A549 treated with Mapracorat at 1 μM for 4 hours (cell line): ENCODE data around the gene RAVER1. TPM values are rescaled to one million over a fixed set of nuclear protein-coding genes. Genes with fewer than 3 reads are reported as not detected.

Experiments
- total RNA-seq: library from RNA; stranded (reverse); fragments of 200-300 nt; extraction: Qiagen RNA extraction; gene quantifications from 5 replicates; pipeline ENCODE4 v1.2.3, GENCODE V29; 2022

RAVER1 gene
- total RNA-seq: 19.6 to 27.9 TPM (median 27.6 TPM) in 5 replicates

GRCh38 chr19:10332965-10333757, at the start of gene RAVER1:
TSS of gene RAVER1 (minus strand) at chr19:10333529. CDS start at chr19:10333507, 22 bp downstream.

GRCh38 chr19:10380313-10381102, 47.2 kb upstream of the RAVER1 start, which contains the start of gene TYK2:
TSS of gene TYK2 (minus strand) at chr19:10380572. CDS start at chr19:10378406, 2,166 bp downstream.

GRCh38 chr19:10339380-10339960, 6.1 kb upstream of the RAVER1 start, which contains the start of gene ICAM3:
TSS of gene ICAM3 (minus strand) at chr19:10339624. CDS start at chr19:10339614, 10 bp downstream.

GRCh38 chr19:10315335-10316214, 17.8 kb downstream of the RAVER1 start, which contains the start of gene FDX2:
TSS of gene FDX2 (minus strand) at chr19:10316015. CDS start at chr19:10315996, 19 bp downstream.

GRCh38 chr19:10309423-10309822, 23.9 kb downstream of the RAVER1 start, which contains the start of gene ZGLP1:
TSS of gene ZGLP1 (minus strand) at chr19:10309815.

GRCh38 chr19:10289836-10290356, 43.4 kb downstream of the RAVER1 start, which contains the start of gene ICAM5:
TSS of gene ICAM5 (plus strand) at chr19:10289952. CDS start at chr19:10290044, 92 bp downstream.

GRCh38 chr19:10286803-10287737, 46.3 kb downstream of the RAVER1 start, which contains the start of gene ICAM4:
TSS of gene ICAM4 (plus strand) at chr19:10286955. CDS start at chr19:10287013, 58 bp downstream.

GRCh38 chr19:10270616-10271394, 62.5 kb downstream of the RAVER1 start, which contains the start of gene ICAM1:
TSS of gene ICAM1 (plus strand) at chr19:10271120. CDS start at chr19:10271160, 40 bp downstream.

Other genes starting within 250 kb of the RAVER1 start
- gene SHFL, start 247.2 kb downstream of the RAVER1 start, total RNA-seq: 6.8 to 8.4 TPM (median 7.3 TPM) in 5 replicates
- gene ANGPTL6, start 230.9 kb downstream of the RAVER1 start, total RNA-seq: 0.15 TPM in 1 of 5 replicates, not detected in the others
- 39.7 to 63.3 TPM (median 52.5 TPM) in 5 replicates for gene PPAN, start 227.2 kb downstream of the RAVER1 start, total RNA-seq
- gene P2RY11, start 221.8 kb downstream of the RAVER1 start, total RNA-seq: 4.8 to 12.3 TPM (median 7.9 TPM) in 5 replicates
- 150 to 182 TPM (median 154 TPM) in 5 replicates for gene EIF3G, start 213.6 kb downstream of the RAVER1 start, total RNA-seq
- gene DNMT1, start 138.6 kb downstream of the RAVER1 start, total RNA-seq: 52.4 to 68.4 TPM (median 59.6 TPM) in 5 replicates
- 0.75 to 1.1 TPM (median 0.78 TPM) in 5 replicates for gene S1PR2, start 102.2 kb downstream of the RAVER1 start, total RNA-seq
- gene MRPL4, start 81.3 kb downstream of the RAVER1 start, total RNA-seq: 59.3 to 80.0 TPM (median 72.9 TPM) in 5 replicates
- gene ICAM1, start 62.4 kb downstream of the RAVER1 start, total RNA-seq: 3.4 to 5.0 TPM (median 4.4 TPM) in 5 replicates
- gene ICAM4, start 46.6 kb downstream of the RAVER1 start, total RNA-seq: not detected in 5 replicates
- 0.29 to 1.4 TPM (median 1.1 TPM) in 5 replicates for gene ICAM5, start 43.6 kb downstream of the RAVER1 start, total RNA-seq
- gene ZGLP1, start 23.7 kb downstream of the RAVER1 start, total RNA-seq: 1.3 to 2.4 TPM (median 1.9 TPM) in 5 replicates
- 23.7 to 43.6 TPM (median 32.4 TPM) in 5 replicates for gene FDX2, start 17.5 kb downstream of the RAVER1 start, total RNA-seq
- 5.4 to 10.2 TPM (median 8.5 TPM) in 5 replicates for gene ICAM3, start 6.1 kb upstream of the RAVER1 start, total RNA-seq
- 28.5 to 52.2 TPM (median 42.1 TPM) in 5 replicates for gene TYK2, start 47.0 kb upstream of the RAVER1 start, total RNA-seq
- 167 to 206 TPM (median 175 TPM) in 5 replicates for gene CDC37, start 70.0 kb upstream of the RAVER1 start, total RNA-seq
- 3.5 to 4.7 TPM (median 4.3 TPM) in 5 replicates for gene PDE4A, start 87.0 kb upstream of the RAVER1 start, total RNA-seq
- 47.6 to 59.3 TPM (median 55.4 TPM) in 5 replicates for gene KEAP1, start 169.8 kb upstream of the RAVER1 start, total RNA-seq
- 1.2 to 2.0 TPM (median 1.5 TPM) in 5 replicates for gene S1PR5, start 183.9 kb upstream of the RAVER1 start, total RNA-seq
- gene ATG4D, start 210.4 kb upstream of the RAVER1 start, total RNA-seq: 15.2 to 25.8 TPM (median 20.7 TPM) in 5 replicates
- 13.9 to 16.6 TPM (median 16.0 TPM) in 5 replicates for gene KRI1, start 232.5 kb upstream of the RAVER1 start, total RNA-seq
- gene CDKN2D, start 235.4 kb upstream of the RAVER1 start, total RNA-seq: 4.9 to 7.5 TPM (median 6.7 TPM) in 5 replicates